Measurements from ENCODE around the gene C1orf167.

Gene C1orf167

DNA sequence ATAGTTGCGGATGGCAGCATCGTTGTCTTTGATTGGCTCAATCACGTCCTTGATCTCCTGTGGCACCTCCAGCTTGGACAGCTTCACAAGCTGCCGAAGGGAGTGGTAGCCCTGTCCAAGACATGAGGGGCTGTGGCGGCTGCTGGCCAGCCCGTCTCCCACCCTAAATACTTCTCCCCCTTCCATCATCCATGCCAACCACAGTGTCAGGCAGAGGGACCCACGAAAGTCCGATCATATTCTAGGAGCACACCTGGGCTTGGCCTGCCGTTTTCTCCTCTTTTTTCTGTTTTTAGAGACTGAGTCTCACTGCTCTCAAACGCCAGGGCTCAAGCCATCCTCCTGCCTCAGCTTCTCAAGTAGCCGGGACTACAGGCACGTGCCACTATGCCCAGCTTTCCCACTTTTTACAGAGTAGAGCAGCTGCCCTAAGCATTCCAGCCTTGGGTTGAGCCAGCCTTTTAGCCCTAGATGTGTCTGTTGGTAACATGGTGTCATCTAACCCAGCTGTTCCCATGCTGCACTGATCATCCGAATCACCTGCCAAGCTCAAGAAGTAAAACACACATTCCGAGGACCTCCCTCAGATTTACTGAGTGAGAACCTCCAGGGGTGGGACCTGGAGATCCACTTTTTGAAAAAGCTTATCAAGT lies 33.4 kb downstream of the C1orf167 start:
- Histone ChIP-seq H3K36me3 (replicated peaks; ENCODE audit: insufficient read depth, low read length) (no peaks in the 10 kb centered on the region), H3K4me3 (ENCODE audit: low read length) (no peak overlapping the region), H3K9me2 (replicated peaks; ENCODE audit: insufficient read depth, low read length) (no peaks in the 10 kb centered on the region), H3K4me1 (ENCODE audit: low read length) (no peaks in the 10 kb centered on the region), H3K79me2 (ENCODE audit: low read length) (no peaks in the 10 kb centered on the region), H3K27me3 (replicated peaks; ENCODE audit: insufficient read depth, low read length) (no peaks in the 10 kb centered on the region), H3K9ac (ENCODE audit: low read length) (no peak overlapping the region), H3F3A (ENCODE audit: insufficient read depth, low read length) (no peaks in the 10 kb centered on the region), H3K27ac (ENCODE audit: low read length) (no peak overlapping the region), H2AFZ (ENCODE audit: low read length) (no peak overlapping the region), H3K4me2 (ENCODE audit: low read depth, low read length) (no peak overlapping the region), H3K9me3 (replicated peaks; ENCODE audit: insufficient read depth, low read length) (no peaks in the 10 kb centered on the region), H4K20me1 (ENCODE audit: insufficient read depth, low read length) (no peaks in the 10 kb centered on the region)
- TF ChIP-seq, protein P1, sequence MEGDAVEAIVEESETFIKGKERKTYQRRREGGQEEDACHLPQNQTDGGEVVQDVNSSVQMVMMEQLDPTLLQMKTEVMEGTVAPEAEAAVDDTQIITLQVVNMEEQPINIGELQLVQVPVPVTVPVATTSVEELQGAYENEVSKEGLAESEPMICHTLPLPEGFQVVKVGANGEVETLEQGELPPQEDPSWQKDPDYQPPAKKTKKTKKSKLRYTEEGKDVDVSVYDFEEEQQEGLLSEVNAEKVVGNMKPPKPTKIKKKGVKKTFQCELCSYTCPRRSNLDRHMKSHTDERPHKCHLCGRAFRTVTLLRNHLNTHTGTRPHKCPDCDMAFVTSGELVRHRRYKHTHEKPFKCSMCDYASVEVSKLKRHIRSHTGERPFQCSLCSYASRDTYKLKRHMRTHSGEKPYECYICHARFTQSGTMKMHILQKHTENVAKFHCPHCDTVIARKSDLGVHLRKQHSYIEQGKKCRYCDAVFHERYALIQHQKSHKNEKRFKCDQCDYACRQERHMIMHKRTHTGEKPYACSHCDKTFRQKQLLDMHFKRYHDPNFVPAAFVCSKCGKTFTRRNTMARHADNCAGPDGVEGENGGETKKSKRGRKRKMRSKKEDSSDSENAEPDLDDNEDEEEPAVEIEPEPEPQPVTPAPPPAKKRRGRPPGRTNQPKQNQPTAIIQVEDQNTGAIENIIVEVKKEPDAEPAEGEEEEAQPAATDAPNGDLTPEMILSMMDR (IDR thresholded peaks at IDR 0.05; ENCODE audit: low read length): no peak
- TF ChIP-seq EZH2phosphoT487 (IDR thresholded peaks at IDR 0.05; ENCODE audit: low read length) (no peak), EZH2 (optimal IDR thresholded peaks at IDR 0.05; ENCODE audit: low read depth, low read length) (no peak)
- no peak for DNase-seq

GRCh38 chr1:11796036-11796828 lies 34.2 kb downstream of the C1orf167 start:
- Histone ChIP-seq H3K4me2 (ENCODE audit: low read depth, low read length) (no peak overlapping the region), H3F3A (ENCODE audit: insufficient read depth, low read length) (no peaks in the 10 kb centered on the region), H3K27me3 (replicated peaks; ENCODE audit: insufficient read depth, low read length) (no peaks in the 10 kb centered on the region), H3K9me3 (replicated peaks; ENCODE audit: insufficient read depth, low read length) (no peaks in the 10 kb centered on the region), H3K36me3 (replicated peaks; ENCODE audit: insufficient read depth, low read length) (no peaks in the 10 kb centered on the region), H3K9me2 (replicated peaks; ENCODE audit: insufficient read depth, low read length) (no peaks in the 10 kb centered on the region), H2AFZ (ENCODE audit: low read length) (no peak overlapping the region), H3K9ac (ENCODE audit: low read length) (no peak overlapping the region), H3K79me2 (ENCODE audit: low read length) (no peaks in the 10 kb centered on the region), H3K27ac (ENCODE audit: low read length) (no peak overlapping the region), H3K4me3 (ENCODE audit: low read length) (no peak overlapping the region), H4K20me1 (ENCODE audit: insufficient read depth, low read length) (no peaks in the 10 kb centered on the region), H3K4me1 (ENCODE audit: low read length) (no peaks in the 10 kb centered on the region)
- DNase-seq: no peak
- TF ChIP-seq, protein P1 (IDR thresholded peaks at IDR 0.05; ENCODE audit: low read length): no peak
- TF ChIP-seq EZH2phosphoT487 (IDR thresholded peaks at IDR 0.05; ENCODE audit: low read length) (no peak), EZH2 (optimal IDR thresholded peaks at IDR 0.05; ENCODE audit: low read depth, low read length) (no peak)

GRCh38 chr1:11797525-11798216 lies 35.7 kb downstream of the C1orf167 start:
- Histone ChIP-seq H3K79me2 (ENCODE audit: low read length) (peaks cover 4% of the 10 kb centered on the region; the same call in 1 of the 2 replicates), H3K27me3 (replicated peaks; ENCODE audit: insufficient read depth, low read length) (no peaks in the 10 kb centered on the region), H4K20me1 (ENCODE audit: insufficient read depth, low read length) (no peaks in the 10 kb centered on the region), H3K9ac (ENCODE audit: low read length) (no peak overlapping the region), H3K27ac (ENCODE audit: low read length) (no peak overlapping the region), H3K36me3 (replicated peaks; ENCODE audit: insufficient read depth, low read length) (no peaks in the 10 kb centered on the region), H3K4me2 (ENCODE audit: low read depth, low read length) (no peak overlapping the region), H3K4me1 (ENCODE audit: low read length) (no peaks in the 10 kb centered on the region), H3K4me3 (ENCODE audit: low read length) (no peak overlapping the region), H2AFZ (ENCODE audit: low read length) (no peak overlapping the region), H3F3A (ENCODE audit: insufficient read depth, low read length) (no peaks in the 10 kb centered on the region), H3K9me2 (replicated peaks; ENCODE audit: insufficient read depth, low read length) (no peaks in the 10 kb centered on the region), H3K9me3 (replicated peaks; ENCODE audit: insufficient read depth, low read length) (no peaks in the 10 kb centered on the region)
- TF ChIP-seq EZH2phosphoT487 (IDR thresholded peaks at IDR 0.05; ENCODE audit: low read length) (no peak), EZH2 (optimal IDR thresholded peaks at IDR 0.05; ENCODE audit: low read depth, low read length) (no peak)
- TF ChIP-seq, protein P1 (IDR thresholded peaks at IDR 0.05; ENCODE audit: low read length): no peak
- no peak for DNase-seq

Measured in MM.1S (cell line).